ENCODE measurements around the gene CCR5AS.
"Not testable (repeated sequence)": the region's sequence is repeated elsewhere in the genome, so short reads cannot be mapped to it uniquely, and the experiment has no call there.

Gene CCR5AS

DNA sequence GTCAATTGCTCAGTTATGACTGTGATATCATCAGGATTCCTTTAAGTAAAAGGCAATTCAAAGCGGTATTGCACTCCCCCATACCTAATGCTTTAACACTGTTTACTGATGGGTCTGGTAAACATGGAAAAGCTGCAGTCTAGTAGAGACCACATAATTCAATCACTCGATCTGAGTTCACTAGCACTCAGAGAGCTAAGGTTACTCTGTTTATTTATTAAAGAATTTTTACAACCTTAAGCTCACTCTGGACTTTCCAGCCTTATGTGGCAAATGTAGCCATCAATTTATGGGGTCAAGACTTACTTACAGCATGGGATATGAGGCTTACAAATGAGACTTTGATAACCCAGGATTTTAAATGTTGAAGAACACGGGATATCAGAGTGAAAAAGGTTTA, 71.3 kb downstream of the CCR5AS start:
- WGBS, 2 donors (ENCODE audit: low coverage in 1 of 2): 56 to 67% methylated on average over 3 of the region's 3 CpGs
- no peak for ATAC-seq
- Histone ChIP-seq H3K27me3 (no peaks in the 10 kb centered on the region), H3K4me1 (no peaks in the 10 kb centered on the region), H3K27ac (no peak overlapping the region), H3K4me3 (no peak overlapping the region), H3K36me3 (no peaks in the 10 kb centered on the region), H3K9me3 (peaks cover 0 to 21% (median 0%) of the 10 kb centered on the region in 3 donors)
- TF ChIP-seq EP300 (IDR thresholded peaks at IDR 0.05) (no peak), POLR2AphosphoS5 (IDR thresholded peaks at IDR 0.05) (no peak), POLR2A (IDR thresholded peaks at IDR 0.05) (no peak)
- TF ChIP-seq, protein P1, sequence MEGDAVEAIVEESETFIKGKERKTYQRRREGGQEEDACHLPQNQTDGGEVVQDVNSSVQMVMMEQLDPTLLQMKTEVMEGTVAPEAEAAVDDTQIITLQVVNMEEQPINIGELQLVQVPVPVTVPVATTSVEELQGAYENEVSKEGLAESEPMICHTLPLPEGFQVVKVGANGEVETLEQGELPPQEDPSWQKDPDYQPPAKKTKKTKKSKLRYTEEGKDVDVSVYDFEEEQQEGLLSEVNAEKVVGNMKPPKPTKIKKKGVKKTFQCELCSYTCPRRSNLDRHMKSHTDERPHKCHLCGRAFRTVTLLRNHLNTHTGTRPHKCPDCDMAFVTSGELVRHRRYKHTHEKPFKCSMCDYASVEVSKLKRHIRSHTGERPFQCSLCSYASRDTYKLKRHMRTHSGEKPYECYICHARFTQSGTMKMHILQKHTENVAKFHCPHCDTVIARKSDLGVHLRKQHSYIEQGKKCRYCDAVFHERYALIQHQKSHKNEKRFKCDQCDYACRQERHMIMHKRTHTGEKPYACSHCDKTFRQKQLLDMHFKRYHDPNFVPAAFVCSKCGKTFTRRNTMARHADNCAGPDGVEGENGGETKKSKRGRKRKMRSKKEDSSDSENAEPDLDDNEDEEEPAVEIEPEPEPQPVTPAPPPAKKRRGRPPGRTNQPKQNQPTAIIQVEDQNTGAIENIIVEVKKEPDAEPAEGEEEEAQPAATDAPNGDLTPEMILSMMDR (IDR thresholded peaks at IDR 0.05): no peak

GRCh38 chr3:46334741-46335478, 72.0 kb downstream of the CCR5AS start:
- WGBS, 2 donors (ENCODE audit: low coverage in 1 of 2): 34 to 60% methylated on average over 4 of the region's 4 CpGs
- Histone ChIP-seq H3K9me3 (peaks cover 0 to 16% (median 0%) of the 10 kb centered on the region in 3 donors), H3K27me3 (no peaks in the 10 kb centered on the region), H3K36me3 (no peaks in the 10 kb centered on the region), H3K27ac (no peak overlapping the region), H3K4me3 (no peak overlapping the region), H3K4me1 (no peaks in the 10 kb centered on the region)
- TF ChIP-seq POLR2AphosphoS5 (IDR thresholded peaks at IDR 0.05) (no peak), POLR2A (IDR thresholded peaks at IDR 0.05) (no peak), EP300 (IDR thresholded peaks at IDR 0.05) (no peak)
- TF ChIP-seq, protein P1 (IDR thresholded peaks at IDR 0.05): no peak
- ATAC-seq: no peak

DNA sequence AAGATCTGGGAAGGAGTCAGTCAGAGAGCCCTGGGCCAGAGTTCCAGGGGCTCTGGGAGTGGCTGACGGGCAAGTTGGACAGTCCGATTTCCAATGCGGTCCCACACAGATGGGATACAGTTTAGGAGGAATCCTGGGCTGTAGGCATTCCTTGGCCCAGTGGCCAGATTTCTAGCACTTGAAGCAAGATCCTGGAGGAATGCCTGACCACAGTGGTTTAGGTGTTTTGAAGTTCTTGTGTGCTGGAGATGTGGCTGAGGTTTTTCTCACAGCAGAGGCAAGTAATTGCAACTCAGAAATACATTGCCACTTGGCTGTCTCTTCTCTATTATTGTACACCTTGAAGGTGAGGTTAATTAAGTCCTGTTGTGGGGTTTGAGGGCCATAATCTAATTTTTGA, 76.2 kb downstream of the CCR5AS start:
- not testable (repeated sequence) for H3K9me3 ChIP-seq, H3K27me3 ChIP-seq, H3K27ac ChIP-seq, ATAC-seq, H3K36me3 ChIP-seq, H3K4me1 ChIP-seq, H3K4me3 ChIP-seq
- 100% methylated on average over 2 of the region's 3 CpGs; no CpG with 5 or more reads in 1 of the 2 donors for WGBS, 2 donors (ENCODE audit: low coverage in 1 of 2)

GRCh38 chr3:46325645-46326300, 81.1 kb downstream of the CCR5AS start:
- H3K9me3 ChIP-seq: peaks cover 0 to 9% (median 0%) of the 10 kb centered on the region in 3 donors
- no peaks in the 10 kb centered on the region for H3K27me3 ChIP-seq
- WGBS, 2 donors (ENCODE audit: low coverage in 1 of 2): 86% methylated on average over 1 of the region's 1 CpG; no CpG with 5 or more reads in 1 of the 2 donors
- no peak overlapping the region for H3K4me3 ChIP-seq
- no peaks in the 10 kb centered on the region for H3K4me1 ChIP-seq
- no peaks in the 10 kb centered on the region for H3K36me3 ChIP-seq
- ATAC-seq: no peak
- H3K27ac ChIP-seq: no peak overlapping the region
- TF ChIP-seq POLR2A (IDR thresholded peaks at IDR 0.05) (no peak), EP300 (IDR thresholded peaks at IDR 0.05) (no peak), POLR2AphosphoS5 (IDR thresholded peaks at IDR 0.05) (no peak)
- TF ChIP-seq, protein P1 (IDR thresholded peaks at IDR 0.05): no peak

- 38 to 60% methylated on average over 2 of the region's 2 CpGs for WGBS, 2 donors (ENCODE audit: low coverage in 1 of 2)
- TF ChIP-seq POLR2A (IDR thresholded peaks at IDR 0.05): no peak
- no peak for TF ChIP-seq POLR2AphosphoS5 (IDR thresholded peaks at IDR 0.05)
- TF ChIP-seq, protein P1 (IDR thresholded peaks at IDR 0.05): no peak
- TF ChIP-seq EP300 (IDR thresholded peaks at IDR 0.05): no peak
These were observed 82.8 kb downstream of the CCR5AS start for GRCh38 chr3:46324036-46324435.

More at GRCh38 chr3:46324036-46324435, 82.8 kb downstream of the CCR5AS start:
- Histone ChIP-seq H3K4me1 (no peaks in the 10 kb centered on the region), H3K9me3 (peaks cover 0 to 10% (median 0%) of the 10 kb centered on the region in 3 donors), H3K27ac (no peak overlapping the region), H3K36me3 (no peaks in the 10 kb centered on the region), H3K4me3 (no peak overlapping the region), H3K27me3 (no peaks in the 10 kb centered on the region)
- no peak for ATAC-seq
